ENCODE results near the gene BAIAP2. TPM values are rescaled to one million over a fixed set of nuclear protein-coding genes. Genes with fewer than 3 reads are reported as not detected.

Gene BAIAP2
- total and polyA plus RNA-seq, 2 of the 13 experiments (the other 11 are each of a cell fraction or from before 2014, with no cell fraction given), result 22.5 to 24.0 TPM

DNA sequence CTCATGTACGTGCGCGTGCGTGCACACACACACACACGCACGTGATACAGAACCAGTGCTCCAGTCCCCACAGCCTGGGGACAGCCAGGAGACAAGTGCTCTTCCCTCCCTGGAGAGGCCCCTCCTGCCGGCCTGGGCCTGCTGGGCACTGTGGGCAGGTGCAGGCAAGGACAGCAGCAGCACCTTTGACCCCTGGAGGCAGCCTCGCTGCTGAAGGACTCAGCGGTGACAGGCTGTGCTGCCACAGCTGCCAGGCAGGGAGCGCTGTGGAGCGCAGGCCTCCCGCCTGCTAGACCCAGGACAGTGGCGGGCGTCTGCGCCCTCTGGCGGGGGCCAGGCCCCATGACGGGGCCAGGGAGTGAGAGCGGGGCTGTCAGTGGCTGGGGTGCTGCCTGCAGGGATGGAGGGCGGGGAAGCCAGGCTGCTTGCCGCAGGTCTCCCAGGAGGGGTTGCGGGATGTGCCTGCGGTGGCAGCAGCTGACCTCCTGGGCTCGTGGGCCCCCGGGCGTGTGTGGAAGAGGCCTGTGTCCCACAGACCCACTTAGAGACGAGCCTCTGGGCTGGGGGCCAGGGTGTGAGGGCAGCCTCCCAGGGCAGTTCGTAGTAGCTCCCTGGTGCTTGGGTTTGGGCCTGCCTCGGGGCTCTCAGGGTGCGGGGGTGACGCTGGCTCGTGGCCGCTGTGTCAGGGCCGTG is 66.8 kb downstream of the BAIAP2 start (continued):
- TF ChIP-seq, protein P1, sequence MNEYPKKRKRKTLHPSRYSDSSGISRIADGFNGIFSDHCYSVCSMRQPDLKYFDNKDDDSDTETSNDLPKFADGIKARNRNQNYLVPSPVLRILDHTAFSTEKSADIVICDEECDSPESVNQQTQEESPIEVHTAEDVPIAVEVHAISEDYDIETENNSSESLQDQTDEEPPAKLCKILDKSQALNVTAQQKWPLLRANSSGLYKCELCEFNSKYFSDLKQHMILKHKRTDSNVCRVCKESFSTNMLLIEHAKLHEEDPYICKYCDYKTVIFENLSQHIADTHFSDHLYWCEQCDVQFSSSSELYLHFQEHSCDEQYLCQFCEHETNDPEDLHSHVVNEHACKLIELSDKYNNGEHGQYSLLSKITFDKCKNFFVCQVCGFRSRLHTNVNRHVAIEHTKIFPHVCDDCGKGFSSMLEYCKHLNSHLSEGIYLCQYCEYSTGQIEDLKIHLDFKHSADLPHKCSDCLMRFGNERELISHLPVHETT (CRISPR knock-in tag; conservative IDR thresholded peaks at IDR 0.05), result no peak; the same call in 1 of the 2 replicates
- TF ChIP-seq PHB2 (IDR thresholded peaks at IDR 0.05; ENCODE audit: partially characterized antibody) (no peak), MBNL3 (CRISPR knock-in tag; conservative IDR thresholded peaks at IDR 0.05) (no peak), RAD51 (IDR thresholded peaks at IDR 0.05; ENCODE audit: borderline replicate concordance) (no peak), SIN3B (IDR thresholded peaks at IDR 0.05; ENCODE audit: low read length) (peak; percentile 71; the same call in 1 of the 2 replicates), ZNF160 (CRISPR knock-in tag; IDR thresholded peaks at IDR 0.05) (peak; percentile 95), AHR (CRISPR knock-in tag; IDR thresholded peaks at IDR 0.05) (peak; percentile 96)
- TF ChIP-seq, protein P2, sequence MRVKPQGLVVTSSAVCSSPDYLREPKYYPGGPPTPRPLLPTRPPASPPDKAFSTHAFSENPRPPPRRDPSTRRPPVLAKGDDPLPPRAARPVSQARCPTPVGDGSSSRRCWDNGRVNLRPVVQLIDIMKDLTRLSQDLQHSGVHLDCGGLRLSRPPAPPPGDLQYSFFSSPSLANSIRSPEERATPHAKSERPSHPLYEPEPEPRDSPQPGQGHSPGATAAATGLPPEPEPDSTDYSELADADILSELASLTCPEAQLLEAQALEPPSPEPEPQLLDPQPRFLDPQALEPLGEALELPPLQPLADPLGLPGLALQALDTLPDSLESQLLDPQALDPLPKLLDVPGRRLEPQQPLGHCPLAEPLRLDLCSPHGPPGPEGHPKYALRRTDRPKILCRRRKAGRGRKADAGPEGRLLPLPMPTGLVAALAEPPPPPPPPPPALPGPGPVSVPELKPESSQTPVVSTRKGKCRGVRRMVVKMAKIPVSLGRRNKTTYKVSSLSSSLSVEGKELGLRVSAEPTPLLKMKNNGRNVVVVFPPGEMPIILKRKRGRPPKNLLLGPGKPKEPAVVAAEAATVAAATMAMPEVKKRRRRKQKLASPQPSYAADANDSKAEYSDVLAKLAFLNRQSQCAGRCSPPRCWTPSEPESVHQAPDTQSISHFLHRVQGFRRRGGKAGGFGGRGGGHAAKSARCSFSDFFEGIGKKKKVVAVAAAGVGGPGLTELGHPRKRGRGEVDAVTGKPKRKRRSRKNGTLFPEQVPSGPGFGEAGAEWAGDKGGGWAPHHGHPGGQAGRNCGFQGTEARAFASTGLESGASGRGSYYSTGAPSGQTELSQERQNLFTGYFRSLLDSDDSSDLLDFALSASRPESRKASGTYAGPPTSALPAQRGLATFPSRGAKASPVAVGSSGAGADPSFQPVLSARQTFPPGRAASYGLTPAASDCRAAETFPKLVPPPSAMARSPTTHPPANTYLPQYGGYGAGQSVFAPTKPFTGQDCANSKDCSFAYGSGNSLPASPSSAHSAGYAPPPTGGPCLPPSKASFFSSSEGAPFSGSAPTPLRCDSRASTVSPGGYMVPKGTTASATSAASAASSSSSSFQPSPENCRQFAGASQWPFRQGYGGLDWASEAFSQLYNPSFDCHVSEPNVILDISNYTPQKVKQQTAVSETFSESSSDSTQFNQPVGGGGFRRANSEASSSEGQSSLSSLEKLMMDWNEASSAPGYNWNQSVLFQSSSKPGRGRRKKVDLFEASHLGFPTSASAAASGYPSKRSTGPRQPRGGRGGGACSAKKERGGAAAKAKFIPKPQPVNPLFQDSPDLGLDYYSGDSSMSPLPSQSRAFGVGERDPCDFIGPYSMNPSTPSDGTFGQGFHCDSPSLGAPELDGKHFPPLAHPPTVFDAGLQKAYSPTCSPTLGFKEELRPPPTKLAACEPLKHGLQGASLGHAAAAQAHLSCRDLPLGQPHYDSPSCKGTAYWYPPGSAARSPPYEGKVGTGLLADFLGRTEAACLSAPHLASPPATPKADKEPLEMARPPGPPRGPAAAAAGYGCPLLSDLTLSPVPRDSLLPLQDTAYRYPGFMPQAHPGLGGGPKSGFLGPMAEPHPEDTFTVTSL (CRISPR knock-in tag; IDR thresholded peaks at IDR 0.05; ENCODE audit: borderline replicate concordance), result no peak
- TF ChIP-seq, protein P3, sequence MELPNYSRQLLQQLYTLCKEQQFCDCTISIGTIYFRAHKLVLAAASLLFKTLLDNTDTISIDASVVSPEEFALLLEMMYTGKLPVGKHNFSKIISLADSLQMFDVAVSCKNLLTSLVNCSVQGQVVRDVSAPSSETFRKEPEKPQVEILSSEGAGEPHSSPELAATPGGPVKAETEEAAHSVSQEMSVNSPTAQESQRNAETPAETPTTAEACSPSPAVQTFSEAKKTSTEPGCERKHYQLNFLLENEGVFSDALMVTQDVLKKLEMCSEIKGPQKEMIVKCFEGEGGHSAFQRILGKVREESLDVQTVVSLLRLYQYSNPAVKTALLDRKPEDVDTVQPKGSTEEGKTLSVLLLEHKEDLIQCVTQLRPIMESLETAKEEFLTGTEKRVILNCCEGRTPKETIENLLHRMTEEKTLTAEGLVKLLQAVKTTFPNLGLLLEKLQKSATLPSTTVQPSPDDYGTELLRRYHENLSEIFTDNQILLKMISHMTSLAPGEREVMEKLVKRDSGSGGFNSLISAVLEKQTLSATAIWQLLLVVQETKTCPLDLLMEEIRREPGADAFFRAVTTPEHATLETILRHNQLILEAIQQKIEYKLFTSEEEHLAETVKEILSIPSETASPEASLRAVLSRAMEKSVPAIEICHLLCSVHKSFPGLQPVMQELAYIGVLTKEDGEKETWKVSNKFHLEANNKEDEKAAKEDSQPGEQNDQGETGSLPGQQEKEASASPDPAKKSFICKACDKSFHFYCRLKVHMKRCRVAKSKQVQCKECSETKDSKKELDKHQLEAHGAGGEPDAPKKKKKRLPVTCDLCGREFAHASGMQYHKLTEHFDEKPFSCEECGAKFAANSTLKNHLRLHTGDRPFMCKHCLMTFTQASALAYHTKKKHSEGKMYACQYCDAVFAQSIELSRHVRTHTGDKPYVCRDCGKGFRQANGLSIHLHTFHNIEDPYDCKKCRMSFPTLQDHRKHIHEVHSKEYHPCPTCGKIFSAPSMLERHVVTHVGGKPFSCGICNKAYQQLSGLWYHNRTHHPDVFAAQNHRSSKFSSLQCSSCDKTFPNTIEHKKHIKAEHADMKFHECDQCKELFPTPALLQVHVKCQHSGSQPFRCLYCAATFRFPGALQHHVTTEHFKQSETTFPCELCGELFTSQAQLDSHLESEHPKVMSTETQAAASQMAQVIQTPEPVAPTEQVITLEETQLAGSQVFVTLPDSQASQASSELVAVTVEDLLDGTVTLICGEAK (IDR thresholded peaks at IDR 0.05), result no peak
- TF ChIP-seq, protein P3 (CRISPR knock-in tag; IDR thresholded peaks at IDR 0.05), result no peak
- TF ChIP-seq, protein P4, sequence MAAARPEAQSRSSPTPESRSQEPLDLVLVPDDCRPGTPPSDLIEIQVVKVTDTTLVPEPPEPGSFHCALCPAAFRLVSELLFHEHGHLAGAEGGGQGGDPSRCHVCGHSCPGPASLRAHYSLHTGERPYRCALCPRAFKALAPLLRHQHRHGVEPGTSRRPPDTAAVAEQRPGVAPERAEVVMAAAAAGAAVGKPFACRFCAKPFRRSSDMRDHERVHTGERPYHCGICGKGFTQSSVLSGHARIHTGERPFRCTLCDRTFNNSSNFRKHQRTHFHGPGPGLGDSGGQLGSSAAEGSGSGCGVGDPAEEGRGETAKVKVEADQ (CRISPR knock-in tag; IDR thresholded peaks at IDR 0.05; ENCODE audit: borderline replicate concordance), result peak; percentile 97
